Activated T-helper 9 cell treated with anti-CD3 and anti-CD28 coated beads, Interleukin-2, amount 50 U/mL, for 16 hours (primary cell): ENCODE data around the gene RBP5.

ENCODE experiments used
- DNase-seq: peaks from one replicate; pipeline ENCODE4 v3.0.0-alpha.2; 2020; ENCODE audit warnings: low read depth

Gene RBP5

GRCh38 chr12:7073946-7074345 is 54.7 kb downstream of the RBP5 start:
- DNase-seq: no peak
